Mesendoderm (in vitro differentiated cells): ENCODE results near the gene LRBA.

Experiments
- DNase-seq: peaks from one replicate; pipeline ENCODE4 v3.0.0; 2013
- H2AK5ac ChIP-seq: 2 replicates; pipeline ENCODE4 v1.6.1; 2013; ENCODE audit warnings: low read length, inconsistent platforms
- H2BK120ac ChIP-seq: 2 replicates; pipeline ENCODE4 v1.6.1; 2013; ENCODE audit warnings: low read depth, mild to moderate bottlenecking, low read length, moderate library complexity, mixed read lengths
- H2BK15ac ChIP-seq: replicated peaks from 2 replicates; pipeline ENCODE4 v1.6.1; 2013; ENCODE audit warnings: low read depth, mild to moderate bottlenecking, moderate library complexity
- H2BK5ac ChIP-seq: 2 replicates; pipeline ENCODE4 v1.6.1; 2013; ENCODE audit warnings: low read length, inconsistent platforms
- H3K18ac ChIP-seq: 2 replicates; pipeline ENCODE4 v1.6.1; 2013; ENCODE audit warnings: mild to moderate bottlenecking, low read length, mixed read lengths
- H3K23ac ChIP-seq: one replicate; pipeline ENCODE4 v1.6.1; 2013; ENCODE audit warnings: low read length
- H3K27ac ChIP-seq: 2 replicates; pipeline ENCODE4 v1.5.1; 2013; ENCODE audit warnings: low read depth, mild to moderate bottlenecking, inconsistent platforms, low read length, moderate library complexity
- H3K27me3 ChIP-seq: 2 replicates; pipeline ENCODE4 v1.6.1; 2013; ENCODE audit warnings: low read length, control low read depth, mild to moderate bottlenecking, inconsistent platforms; ENCODE audit not compliant: insufficient read depth, poor library complexity
- H3K36me3 ChIP-seq: 2 replicates; pipeline ENCODE4 v1.6.1; 2013; ENCODE audit warnings: low read length, inconsistent platforms; ENCODE audit not compliant: control insufficient read depth, insufficient read depth
- H3K4ac ChIP-seq: one replicate; pipeline ENCODE4 v1.6.1; 2013; ENCODE audit warnings: low read depth, mild to moderate bottlenecking, low read length, moderate library complexity
- H3K4me1 ChIP-seq: 2 replicates; pipeline ENCODE4 v1.6.1; 2013; ENCODE audit warnings: low read depth, low read length, inconsistent platforms; ENCODE audit not compliant: control insufficient read depth
- H3K4me2 ChIP-seq: 2 replicates; pipeline ENCODE4 v1.6.1; 2013; ENCODE audit warnings: low read length
- H3K4me3 ChIP-seq: 2 replicates; pipeline ENCODE4 v1.5.1; 2013; ENCODE audit warnings: mild to moderate bottlenecking, low read length
- H3K56ac ChIP-seq: one replicate; pipeline ENCODE4 v1.6.1; 2013; ENCODE audit warnings: low read length
- H3K79me1 ChIP-seq: 2 replicates; pipeline ENCODE4 v1.6.1; 2013; ENCODE audit warnings: low read length, inconsistent platforms
- H3K79me2 ChIP-seq: 2 replicates; pipeline ENCODE4 v1.6.1; 2013; ENCODE audit warnings: mild to moderate bottlenecking, low read length; ENCODE audit not compliant: control insufficient read depth, insufficient read depth
- H3K9ac ChIP-seq: 2 replicates; pipeline ENCODE4 v1.6.1; 2013; ENCODE audit warnings: low read length, inconsistent platforms
- H4K5ac ChIP-seq: one replicate; pipeline ENCODE4 v1.6.1; 2013; ENCODE audit warnings: low read length
- H4K8ac ChIP-seq: one replicate; pipeline ENCODE4 v1.6.1; 2013; ENCODE audit warnings: low read depth, mild to moderate bottlenecking, control low read depth, low read length, moderate library complexity
- WGBS: extraction: QIAGEN DNeasy Blood & Tissue Kit; methylation state at CpG from one replicate; pipeline ENCODE4 v1.1.7; 2013; ENCODE audit warnings: low lambda C conversion rate, missing lambda C conversion rate; ENCODE audit not compliant: insufficient coverage; ENCODE audit errors: extremely low coverage; 5-methylcytosine and 5-hydroxymethylcytosine counted together

LRBA gene

DNA sequence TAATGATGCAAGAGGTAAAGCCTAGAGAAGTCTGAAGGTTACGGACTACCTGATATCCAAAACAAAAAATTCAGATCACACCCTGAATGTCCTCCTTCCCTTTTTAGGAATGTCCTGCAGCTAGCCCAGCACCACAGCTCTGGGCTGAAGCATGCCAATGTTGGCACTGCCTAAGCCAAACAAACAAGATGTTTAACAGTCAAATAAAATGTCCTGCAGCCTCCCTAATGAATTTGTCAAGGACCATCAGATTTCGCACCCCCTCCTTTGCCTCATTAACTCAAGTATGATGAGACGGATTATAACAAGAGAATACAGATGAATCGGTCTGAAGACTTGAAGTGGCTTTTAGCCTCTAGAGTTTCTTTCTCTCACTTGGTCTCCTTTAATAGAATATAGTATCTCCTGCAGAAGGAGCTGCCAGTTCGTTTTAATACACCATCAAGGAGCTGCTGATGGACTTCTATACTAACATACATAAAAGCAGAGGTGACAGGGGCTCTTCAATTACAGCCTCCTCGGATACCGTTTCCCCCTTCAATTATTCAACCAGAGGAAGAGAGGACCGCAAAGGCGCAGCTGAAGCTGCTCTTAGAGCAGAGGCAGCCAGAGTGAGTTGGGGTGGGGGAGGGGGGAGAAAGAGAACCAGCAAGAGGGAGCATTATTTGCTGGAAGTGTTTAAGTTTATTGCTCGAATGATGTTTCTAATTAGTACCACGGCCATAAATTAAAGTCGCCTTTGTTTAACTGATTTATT is 436.2 kb downstream of the LRBA start:
- no peak overlapping the region for H3K27ac ChIP-seq

DNA sequence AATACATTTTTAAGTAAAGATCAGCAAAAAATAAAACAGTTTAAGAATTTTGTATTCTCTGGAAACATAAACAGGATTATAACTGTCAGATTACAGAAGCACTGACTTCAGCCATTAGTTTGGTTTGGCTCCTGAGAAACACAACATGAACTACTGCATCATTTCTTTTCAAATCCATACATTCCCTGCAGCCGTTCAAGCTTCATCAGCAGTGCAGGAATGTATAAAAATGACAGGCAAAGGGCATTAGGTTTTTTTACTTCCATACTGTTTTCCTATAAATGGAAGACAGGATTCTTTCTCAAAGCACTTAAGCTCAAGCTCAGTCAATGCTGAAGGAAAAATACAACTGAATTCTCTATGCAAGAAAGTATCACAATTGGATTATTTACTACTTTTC is 437.3 kb downstream of the LRBA start:
- H3K36me3 ChIP-seq = no peaks in the 10 kb centered on the region
- H2AK5ac ChIP-seq = no peak overlapping the region
- no peak overlapping the region for H3K4me2 ChIP-seq
- no peak overlapping the region for H2BK5ac ChIP-seq
- H4K5ac ChIP-seq = no peak overlapping the region
- DNase-seq = no peak
- H3K4me3 ChIP-seq = no peak overlapping the region
- peaks cover 7% of the 10 kb centered on the region for H3K4me1 ChIP-seq
- H4K8ac ChIP-seq = no peak overlapping the region
- no peaks in the 10 kb centered on the region for H3K79me2 ChIP-seq
- no peaks in the 10 kb centered on the region for H3K79me1 ChIP-seq
- peaks cover 4% of the 10 kb centered on the region for H3K27me3 ChIP-seq
- H2BK120ac ChIP-seq = no peak overlapping the region
- no CpG with 5 or more reads among the region's 1 CpG for WGBS
- no peak overlapping the region for H3K9ac ChIP-seq
- H3K56ac ChIP-seq = no peak overlapping the region
- H3K4ac ChIP-seq = no peak overlapping the region
- H3K23ac ChIP-seq = no peak overlapping the region
- H3K18ac ChIP-seq = no peak overlapping the region
- no peak overlapping the region for H3K27ac ChIP-seq
- H2BK15ac ChIP-seq = no peak overlapping the region

More for the DNA sequence above, 436.2 kb downstream of the LRBA start:
- peak; percentile 71 for DNase-seq
- H3K9ac ChIP-seq = no peak overlapping the region
- H2AK5ac ChIP-seq = no peak overlapping the region
- H2BK5ac ChIP-seq = no peak overlapping the region
- no peak overlapping the region for H3K23ac ChIP-seq
- peaks cover 7% of the 10 kb centered on the region for H3K4me1 ChIP-seq
- H4K8ac ChIP-seq = no peak overlapping the region
- H3K79me1 ChIP-seq = no peaks in the 10 kb centered on the region
- no peak overlapping the region for H3K4me2 ChIP-seq
- no peak overlapping the region for H3K4ac ChIP-seq
- H2BK120ac ChIP-seq = no peak overlapping the region
- H3K18ac ChIP-seq = no peak overlapping the region
- H3K27me3 ChIP-seq = peaks cover 4% of the 10 kb centered on the region
- no peak overlapping the region for H3K56ac ChIP-seq
- H4K5ac ChIP-seq = no peak overlapping the region
- H2BK15ac ChIP-seq = no peak overlapping the region
- H3K4me3 ChIP-seq = no peak overlapping the region
- H3K36me3 ChIP-seq = no peaks in the 10 kb centered on the region
- no CpG with 5 or more reads among the region's 12 CpGs for WGBS
- H3K79me2 ChIP-seq = no peaks in the 10 kb centered on the region

DNA sequence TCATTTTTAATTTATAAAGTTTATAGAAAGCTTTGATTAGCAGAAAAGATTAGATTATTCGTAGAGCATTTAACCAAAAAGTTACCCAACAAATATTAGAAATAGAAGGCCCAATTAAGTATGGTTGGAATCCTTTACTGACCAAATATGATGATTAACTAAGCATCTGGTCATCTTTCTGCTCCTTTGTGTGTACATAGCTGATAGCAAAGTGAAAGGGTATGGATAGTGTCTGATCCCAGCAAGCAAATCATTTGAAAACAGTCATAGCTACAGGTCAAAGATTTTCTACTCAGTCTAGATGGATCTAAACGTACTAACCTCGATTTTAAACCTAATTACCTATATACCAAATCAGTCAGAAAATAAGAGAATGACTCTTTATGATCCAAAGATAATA is 440.4 kb downstream of the LRBA start:
- Histone ChIP-seq H3K56ac (no peak overlapping the region), H3K4me1 (peaks cover 4% of the 10 kb centered on the region), H3K27ac (no peak overlapping the region), H2BK120ac (no peak overlapping the region), H2AK5ac (no peak overlapping the region), H3K79me1 (no peaks in the 10 kb centered on the region), H2BK15ac (no peak overlapping the region), H3K18ac (no peak overlapping the region), H4K5ac (no peak overlapping the region), H2BK5ac (no peak overlapping the region), H3K9ac (no peak overlapping the region), H3K4me2 (no peak overlapping the region), H3K4me3 (no peak overlapping the region), H3K23ac (no peak overlapping the region), H3K79me2 (no peaks in the 10 kb centered on the region), H3K27me3 (no peaks in the 10 kb centered on the region), H4K8ac (no peak overlapping the region), H3K4ac (no peak overlapping the region), H3K36me3 (no peaks in the 10 kb centered on the region)
- no CpG with 5 or more reads among the region's 3 CpGs for WGBS
- no peak for DNase-seq

- Histone ChIP-seq H2BK5ac (no peak overlapping the region), H3K79me1 (no peaks in the 10 kb centered on the region), H3K56ac (no peak overlapping the region), H3K4me3 (no peak overlapping the region), H2BK120ac (no peak overlapping the region), H3K9ac (no peak overlapping the region), H3K18ac (no peak overlapping the region), H3K4me2 (no peak overlapping the region), H3K36me3 (no peaks in the 10 kb centered on the region), H3K79me2 (no peaks in the 10 kb centered on the region), H3K27ac (no peak overlapping the region), H2AK5ac (no peak overlapping the region), H4K8ac (no peak overlapping the region), H2BK15ac (no peak overlapping the region), H4K5ac (no peak overlapping the region), H3K23ac (no peak overlapping the region), H3K27me3 (no peaks in the 10 kb centered on the region), H3K4me1 (no peaks in the 10 kb centered on the region), H3K4ac (no peak overlapping the region)
- no peak for DNase-seq
- no CpG with 5 or more reads among the region's 1 CpG for WGBS
Observed at GRCh38 chr4:150573534-150573933, 441.6 kb downstream of the LRBA start.

DNA sequence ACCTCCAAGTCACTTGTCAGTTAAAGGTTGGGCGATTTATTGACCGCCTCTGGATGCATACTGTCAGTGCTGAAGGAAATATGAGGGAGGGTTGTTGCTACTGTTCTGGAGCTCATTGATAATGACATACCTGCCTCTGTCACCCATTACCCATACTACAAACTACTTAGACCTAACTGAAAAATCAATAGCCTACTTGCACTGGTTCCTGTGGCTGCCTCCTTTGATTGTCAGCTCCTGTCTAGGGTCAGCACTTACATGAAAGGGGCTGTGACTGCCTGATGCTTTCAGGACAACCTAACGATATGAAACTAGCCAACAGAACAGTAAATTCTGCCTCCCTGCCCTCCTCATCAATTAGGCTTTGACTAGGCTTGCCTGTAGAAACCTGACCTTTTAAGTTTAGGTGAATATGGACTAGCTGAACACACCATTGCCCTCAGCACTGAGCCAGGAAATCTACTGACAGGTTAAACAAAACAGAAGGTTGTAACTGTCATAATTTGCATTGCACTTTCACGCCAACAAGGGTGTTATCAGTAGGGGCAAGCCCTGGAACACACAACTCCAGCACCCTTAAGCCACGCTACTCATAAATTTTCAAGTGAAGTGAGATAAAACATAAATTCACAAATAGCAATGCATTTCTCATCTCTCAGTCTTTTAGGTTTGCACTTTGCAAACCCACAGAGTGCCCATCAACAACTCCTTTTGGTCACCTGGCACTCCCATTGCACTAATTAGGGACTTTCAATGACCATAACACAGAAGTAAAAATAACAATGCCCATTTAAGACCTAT is 442.2 kb downstream of the LRBA start:
- Histone ChIP-seq H2BK120ac (no peak overlapping the region), H3K4me1 (no peaks in the 10 kb centered on the region), H3K4me2 (no peak overlapping the region), H3K4ac (no peak overlapping the region), H3K9ac (no peak overlapping the region), H3K27ac (no peak overlapping the region), H3K79me2 (no peaks in the 10 kb centered on the region), H3K23ac (no peak overlapping the region), H3K36me3 (no peaks in the 10 kb centered on the region), H3K56ac (no peak overlapping the region), H3K27me3 (no peaks in the 10 kb centered on the region), H3K18ac (no peak overlapping the region), H4K5ac (no peak overlapping the region), H3K4me3 (no peak overlapping the region), H4K8ac (no peak overlapping the region), H2BK5ac (no peak overlapping the region), H3K79me1 (no peaks in the 10 kb centered on the region), H2BK15ac (no peak overlapping the region), H2AK5ac (no peak overlapping the region)
- DNase-seq = no peak
- no CpG with 5 or more reads among the region's 5 CpGs for WGBS
